GM18868 (cell line): Measurements from ENCODE around the gene ERN1.
A peak's percentile ranks its signal among the peaks of the same experiment; 100 is the strongest.

Experiments used
- ATAC-seq: cut with Tn5 transposase; IDR thresholded peaks from one replicate; pipeline ENCODE4 v1.9.1; 2021; ENCODE audit warnings: mild to moderate bottlenecking, moderate library complexity; ENCODE audit not compliant: unreplicated experiment

ERN1 gene

GRCh38 chr17:64111831-64112230 is 18.1 kb downstream of the ERN1 start:
- ATAC-seq, result no peak

GRCh38 chr17:64110379-64111152 is 19.4 kb downstream of the ERN1 start:
- no peak for ATAC-seq

- ATAC-seq, result no peak
Measured at GRCh38 chr17:64109400-64109799, 20.5 kb downstream of the ERN1 start.

GRCh38 chr17:64107500-64108236 is 22.3 kb downstream of the ERN1 start:
- no peak for ATAC-seq

- no peak for ATAC-seq
Measured at GRCh38 chr17:64106918-64107317, 23.0 kb downstream of the ERN1 start.

GRCh38 chr17:64103391-64104364 is 26.3 kb downstream of the ERN1 start:
- no peak for ATAC-seq

- no peak for ATAC-seq
Measured at GRCh38 chr17:64102627-64103390, 27.1 kb downstream of the ERN1 start.

- no peak for ATAC-seq
Measured at GRCh38 chr17:64099543-64099942, 30.4 kb downstream of the ERN1 start.

GRCh38 chr17:64097196-64097936 is 32.6 kb downstream of the ERN1 start:
- no peak for ATAC-seq

GRCh38 chr17:64096037-64096436 is 33.9 kb downstream of the ERN1 start:
- ATAC-seq, result no peak

- ATAC-seq, result no peak
Measured at GRCh38 chr17:64095144-64095882, 34.6 kb downstream of the ERN1 start.

GRCh38 chr17:64094412-64094811 is 35.5 kb downstream of the ERN1 start:
- ATAC-seq, result no peak

- ATAC-seq, result no peak
Measured at GRCh38 chr17:64092952-64093451, 36.9 kb downstream of the ERN1 start.

- no peak for ATAC-seq
Measured at GRCh38 chr17:64092113-64092512, 37.8 kb downstream of the ERN1 start.

GRCh38 chr17:64091571-64091970 is 38.4 kb downstream of the ERN1 start:
- ATAC-seq, result no peak

GRCh38 chr17:64091116-64091515 is 38.8 kb downstream of the ERN1 start:
- peak; percentile 55 for ATAC-seq

- ATAC-seq, result no peak
Measured at GRCh38 chr17:64090144-64090543, 39.8 kb downstream of the ERN1 start.

- no peak for ATAC-seq
Measured at GRCh38 chr17:64087252-64088005, 42.5 kb downstream of the ERN1 start.
